GM21717 (cell line): ENCODE data around the gene GALNT10.

Experiments used
- ATAC-seq: cut with Tn5 transposase; IDR thresholded peaks from one replicate; pipeline ENCODE4 v1.9.1; 2021; ENCODE audit warnings: mild to moderate bottlenecking, moderate library complexity; ENCODE audit not compliant: unreplicated experiment

GALNT10 gene

DNA sequence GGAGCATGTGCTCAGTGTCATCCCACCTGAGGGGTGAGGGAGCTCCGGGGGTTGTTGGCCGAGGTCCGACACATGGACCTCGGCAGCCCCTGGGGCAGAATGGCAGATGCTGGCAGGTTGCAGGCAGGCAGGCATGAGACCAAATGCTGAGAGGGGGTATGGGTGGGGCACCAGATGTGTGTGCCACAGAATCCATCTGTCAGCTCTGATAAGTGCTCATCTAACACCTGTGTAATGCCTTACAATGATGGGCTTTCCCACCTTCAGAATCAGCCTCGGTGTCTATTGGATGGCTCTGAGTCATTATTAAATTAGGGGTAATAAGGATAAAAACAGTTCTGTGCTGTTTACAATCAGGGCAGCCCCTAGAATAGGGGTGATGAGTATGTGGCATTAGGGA lies 182.1 kb downstream of the GALNT10 start:
- no peak for ATAC-seq

DNA sequence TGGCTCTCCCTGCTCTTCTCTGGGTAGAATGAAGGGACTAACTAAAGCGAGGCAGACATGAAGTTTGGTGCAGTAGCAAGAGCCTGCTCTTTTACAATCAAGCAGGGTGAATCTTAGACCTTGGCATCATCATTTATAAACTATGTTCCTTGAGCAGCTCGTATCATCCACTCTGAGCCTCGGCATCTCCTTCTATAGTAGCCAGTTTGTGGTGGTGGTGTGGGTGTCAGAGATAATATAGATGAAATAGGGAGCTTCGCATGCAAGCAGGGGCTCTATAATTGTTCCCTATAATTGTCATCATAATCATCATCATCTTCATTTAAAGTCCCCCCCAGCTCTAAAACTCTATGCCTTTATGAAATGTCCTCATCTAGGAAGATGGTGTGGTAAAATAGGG lies 182.8 kb downstream of the GALNT10 start:
- no peak for ATAC-seq

GRCh38 chr5:154373729-154374179 lies 183.2 kb downstream of the GALNT10 start:
- no peak for ATAC-seq

DNA sequence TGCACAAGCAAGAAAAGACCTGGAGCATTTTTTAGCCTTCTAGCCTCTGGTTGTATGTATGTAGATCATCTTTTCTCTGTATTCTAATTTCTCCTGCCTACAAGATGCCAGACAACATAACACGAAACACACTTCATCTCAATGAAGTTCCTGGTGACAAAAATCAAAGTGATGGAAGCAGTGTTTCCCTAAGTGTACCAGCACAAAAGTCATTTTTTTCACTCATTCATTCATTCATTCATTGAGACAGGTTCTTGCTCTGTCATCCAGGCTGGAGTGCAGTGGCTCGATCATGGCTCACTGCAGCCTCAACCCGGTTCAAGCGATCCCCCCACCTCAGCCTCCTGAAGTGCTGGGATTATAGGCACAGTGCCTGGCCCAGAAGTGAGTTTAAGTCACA lies 183.7 kb downstream of the GALNT10 start:
- ATAC-seq: no peak

- no peak for ATAC-seq
These were observed 184.9 kb downstream of the GALNT10 start for GRCh38 chr5:154375329-154376008.

DNA sequence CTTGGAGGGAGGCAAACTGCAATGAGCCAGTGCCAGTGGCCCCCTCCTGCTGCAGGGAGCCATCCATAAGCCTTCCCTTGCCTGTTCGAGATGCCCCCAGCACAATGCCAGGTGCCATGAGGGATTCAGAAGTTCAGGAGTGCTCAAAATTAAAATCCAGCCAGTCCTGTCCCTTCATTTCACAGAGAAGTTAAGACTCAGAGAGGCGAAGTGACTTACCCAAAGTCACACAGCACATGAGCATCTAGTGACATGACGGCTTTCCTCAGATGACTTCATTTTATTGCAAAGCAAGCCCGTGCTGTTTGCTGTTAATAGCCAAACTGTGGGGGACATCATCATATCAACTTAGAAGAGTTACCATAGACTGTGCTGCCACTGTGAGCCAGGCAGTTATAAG lies 185.9 kb downstream of the GALNT10 start:
- ATAC-seq: no peak

DNA sequence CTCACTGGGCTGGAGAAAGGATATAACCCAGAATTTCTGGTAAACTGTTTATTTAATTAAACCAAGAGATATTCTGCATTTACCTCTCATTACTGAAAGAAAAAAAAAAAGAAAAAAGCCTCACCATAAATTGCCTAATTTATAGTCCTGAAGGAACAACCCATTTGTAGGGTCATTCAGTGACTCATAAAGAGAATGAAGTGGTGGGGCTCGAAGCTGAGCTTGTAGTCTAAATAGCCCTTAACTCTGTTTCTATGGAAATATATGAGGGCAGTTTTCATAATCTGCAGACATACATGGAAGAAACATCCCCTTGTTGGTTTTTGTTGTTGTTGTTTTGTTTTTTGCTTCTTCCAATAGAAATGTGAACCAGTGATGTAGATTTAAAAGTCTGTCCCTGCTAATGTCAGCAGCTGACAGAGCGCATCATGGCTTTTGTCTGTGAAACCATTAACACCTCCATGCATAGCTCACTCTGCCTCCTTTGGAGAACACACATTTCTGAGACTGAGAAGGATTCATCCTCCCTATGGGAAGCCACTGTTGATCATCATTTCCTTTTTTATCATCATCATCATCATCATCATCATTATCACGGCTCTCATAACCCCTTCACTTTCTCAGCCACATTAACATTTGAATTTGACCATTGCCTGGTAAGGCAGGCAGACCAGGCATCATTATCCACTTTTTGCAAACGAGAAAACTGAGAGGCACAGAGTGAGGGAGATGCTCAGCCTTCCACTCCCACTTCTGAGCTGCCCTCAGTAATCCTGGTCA lies 187.4 kb downstream of the GALNT10 start:
- no peak for ATAC-seq

GRCh38 chr5:154380263-154380662 lies 189.7 kb downstream of the GALNT10 start:
- ATAC-seq: no peak

DNA sequence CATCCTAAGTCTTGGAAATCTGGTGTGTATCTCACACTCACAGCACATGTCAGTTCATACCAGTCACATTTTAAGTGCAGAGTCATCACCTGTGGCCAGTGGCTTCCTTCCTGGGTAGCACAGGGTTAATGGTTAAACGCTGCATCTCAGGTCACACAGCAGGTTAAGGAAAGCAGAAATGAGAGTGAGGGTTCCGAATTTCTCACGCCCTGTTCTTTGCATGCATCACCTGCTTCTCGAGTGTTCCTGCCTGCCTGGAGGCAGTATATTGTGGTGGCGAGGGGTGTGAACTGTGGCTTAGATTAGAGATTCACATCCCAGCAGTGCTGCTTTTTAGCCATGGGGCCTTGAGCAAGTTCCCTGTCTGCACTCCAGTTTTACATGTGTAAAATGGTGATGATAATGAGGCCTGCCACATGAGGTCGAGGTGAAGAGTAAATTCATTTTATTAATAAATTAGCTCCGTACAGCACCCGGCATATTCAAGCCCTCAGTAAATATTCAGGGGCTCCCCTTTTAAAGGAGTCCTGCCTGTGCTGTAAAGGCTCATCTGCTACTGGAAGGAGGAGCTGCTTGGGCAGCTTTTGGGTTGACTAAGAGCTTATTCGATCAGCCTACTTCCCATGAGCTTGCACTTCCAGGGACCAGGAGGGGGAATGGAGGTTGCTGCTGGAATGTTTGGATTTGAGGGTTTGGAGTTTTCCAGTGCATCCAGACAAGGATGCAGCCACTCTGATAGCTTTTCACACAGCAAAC lies 194.1 kb downstream of the GALNT10 start:
- ATAC-seq: peak; percentile 99

GRCh38 chr5:154385236-154385512 lies 194.6 kb downstream of the GALNT10 start:
- ATAC-seq: peak; percentile 20

- no peak for ATAC-seq
These were observed 196.6 kb downstream of the GALNT10 start for GRCh38 chr5:154386952-154387629.

- no peak for ATAC-seq
These were observed 198.3 kb downstream of the GALNT10 start for GRCh38 chr5:154388842-154389241.

- ATAC-seq: no peak
These were observed 199.6 kb downstream of the GALNT10 start for GRCh38 chr5:154390096-154390495.

DNA sequence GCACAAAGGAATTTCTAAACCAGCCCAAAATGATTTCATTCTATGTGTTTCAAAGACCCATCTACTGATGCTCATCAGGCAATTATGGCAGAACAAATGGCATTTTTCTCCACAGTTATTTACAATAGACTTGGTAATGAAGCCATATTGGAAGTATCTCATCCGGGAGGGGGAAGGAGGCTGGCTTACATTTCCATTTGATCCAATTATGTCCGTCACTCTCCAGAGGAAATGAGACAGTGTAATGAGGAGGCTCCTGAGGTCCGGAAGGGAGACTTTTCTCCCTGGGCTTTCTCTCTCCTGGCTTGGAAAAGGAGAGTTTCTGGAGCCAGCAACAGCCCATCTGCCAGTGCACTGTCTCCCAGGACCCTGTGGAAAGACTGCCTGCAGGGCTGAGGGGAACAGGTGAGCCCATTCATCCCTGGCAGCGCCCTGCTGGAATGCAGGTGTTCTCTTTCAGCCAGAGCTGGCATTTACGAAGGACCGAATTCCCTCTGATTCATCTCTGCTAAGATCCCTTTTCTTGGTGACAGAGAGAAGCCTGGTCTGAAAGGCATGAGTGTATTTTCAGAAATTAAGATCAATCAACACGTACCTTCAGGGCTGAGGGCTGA lies 200.3 kb downstream of the GALNT10 start:
- ATAC-seq: no peak

GRCh38 chr5:154391788-154392187 lies 201.3 kb downstream of the GALNT10 start:
- no peak for ATAC-seq

GRCh38 chr5:154393850-154394249 lies 203.3 kb downstream of the GALNT10 start:
- no peak for ATAC-seq

- no peak for ATAC-seq
These were observed 203.8 kb downstream of the GALNT10 start for GRCh38 chr5:154394307-154394706.

DNA sequence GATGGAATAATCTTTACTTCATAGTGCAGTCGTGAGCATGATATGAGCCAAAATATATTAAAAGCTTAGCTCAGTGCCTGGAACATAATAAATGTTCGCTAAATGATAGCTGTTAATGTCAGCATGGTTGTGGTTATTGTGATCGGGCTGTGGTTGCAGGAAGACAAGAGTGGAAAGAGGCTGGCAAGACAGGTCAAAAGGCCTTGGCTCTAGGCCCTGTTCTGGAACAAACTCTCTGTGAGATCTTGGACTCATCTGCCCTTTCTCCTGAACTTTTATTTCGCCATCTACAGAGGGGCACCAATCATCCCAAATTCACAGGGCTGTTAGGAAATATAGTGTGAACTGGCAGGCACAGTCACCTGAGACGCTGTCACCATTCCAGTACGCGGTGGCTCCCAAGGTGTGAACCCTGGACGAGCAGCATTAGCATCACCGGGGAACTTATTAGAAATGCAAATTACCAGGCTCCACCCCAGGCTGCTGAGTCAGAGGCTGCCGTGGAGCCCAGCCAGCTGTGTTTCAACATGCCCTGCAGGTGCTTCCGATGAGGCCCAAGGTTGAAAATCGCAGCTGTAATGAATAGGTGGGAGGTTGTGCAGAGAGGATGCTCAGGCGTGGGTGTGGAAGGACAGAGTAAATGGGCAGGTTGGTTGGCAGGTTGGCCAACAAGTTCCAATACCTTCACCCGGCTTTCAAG lies 205.0 kb downstream of the GALNT10 start:
- no peak for ATAC-seq

- ATAC-seq: no peak
These were observed 205.6 kb downstream of the GALNT10 start for GRCh38 chr5:154396128-154396527.

DNA sequence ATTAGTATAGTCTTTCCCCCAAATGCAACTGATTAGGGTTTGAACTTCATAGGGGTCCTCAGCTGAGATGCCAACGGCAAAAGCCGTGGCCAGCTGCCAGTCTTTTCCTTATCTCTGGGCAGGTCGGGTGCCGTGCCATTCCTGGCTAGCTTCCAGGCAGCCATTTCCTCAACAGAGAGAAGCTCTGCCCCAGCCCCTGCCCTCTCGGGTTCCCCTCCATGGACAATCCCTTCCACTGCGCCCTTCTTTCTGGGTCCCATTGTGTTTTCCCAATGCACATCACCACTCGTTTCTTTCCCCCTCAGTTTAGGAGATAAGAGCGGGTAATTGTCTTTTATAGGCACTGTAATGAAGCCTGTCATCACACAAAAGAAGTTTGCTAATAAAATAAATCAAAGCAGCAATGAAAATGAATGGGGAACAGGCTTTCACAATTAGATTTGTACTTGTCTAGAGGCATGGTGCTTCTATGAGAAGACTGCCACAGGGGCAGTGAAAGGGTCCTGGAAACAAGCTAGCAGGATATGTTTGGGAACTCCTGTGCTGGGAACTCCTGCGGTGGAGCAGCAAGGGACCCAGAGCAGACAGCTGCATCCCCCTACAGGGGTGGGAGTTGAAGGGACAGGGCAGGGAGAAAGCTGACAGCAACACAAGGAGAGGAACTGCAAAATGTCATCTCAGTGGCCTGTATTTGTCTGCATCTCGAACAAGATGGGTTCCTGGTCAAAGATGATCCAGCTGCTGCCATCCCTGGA lies 207.3 kb downstream of the GALNT10 start:
- ATAC-seq: no peak
